ENCODE results near the gene KLHL22.

GRCh38 chr22:20472629-20473442 is 22.8 kb downstream of the KLHL22 start:
- TF ChIP-seq, protein P1, sequence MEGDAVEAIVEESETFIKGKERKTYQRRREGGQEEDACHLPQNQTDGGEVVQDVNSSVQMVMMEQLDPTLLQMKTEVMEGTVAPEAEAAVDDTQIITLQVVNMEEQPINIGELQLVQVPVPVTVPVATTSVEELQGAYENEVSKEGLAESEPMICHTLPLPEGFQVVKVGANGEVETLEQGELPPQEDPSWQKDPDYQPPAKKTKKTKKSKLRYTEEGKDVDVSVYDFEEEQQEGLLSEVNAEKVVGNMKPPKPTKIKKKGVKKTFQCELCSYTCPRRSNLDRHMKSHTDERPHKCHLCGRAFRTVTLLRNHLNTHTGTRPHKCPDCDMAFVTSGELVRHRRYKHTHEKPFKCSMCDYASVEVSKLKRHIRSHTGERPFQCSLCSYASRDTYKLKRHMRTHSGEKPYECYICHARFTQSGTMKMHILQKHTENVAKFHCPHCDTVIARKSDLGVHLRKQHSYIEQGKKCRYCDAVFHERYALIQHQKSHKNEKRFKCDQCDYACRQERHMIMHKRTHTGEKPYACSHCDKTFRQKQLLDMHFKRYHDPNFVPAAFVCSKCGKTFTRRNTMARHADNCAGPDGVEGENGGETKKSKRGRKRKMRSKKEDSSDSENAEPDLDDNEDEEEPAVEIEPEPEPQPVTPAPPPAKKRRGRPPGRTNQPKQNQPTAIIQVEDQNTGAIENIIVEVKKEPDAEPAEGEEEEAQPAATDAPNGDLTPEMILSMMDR (IDR thresholded peaks at IDR 0.05; ENCODE audit: low read length) = no peak
- no peak for TF ChIP-seq EZH2 (IDR thresholded peaks at IDR 0.05; ENCODE audit: borderline replicate concordance, low read length)

All from OCI-LY1 (cell line).